GM19043 (cell line): ENCODE measurements around the gene SSH3.

Source experiments
- ATAC-seq: cut with Tn5 transposase; IDR thresholded peaks from one replicate; pipeline ENCODE4 v1.9.1; 2021; ENCODE audit warnings: low read depth; ENCODE audit not compliant: unreplicated experiment

The SSH3 gene

GRCh38 chr11:67267188-67268080 is 35.9 kb upstream of the SSH3 start:
- ATAC-seq, result no peak

DNA sequence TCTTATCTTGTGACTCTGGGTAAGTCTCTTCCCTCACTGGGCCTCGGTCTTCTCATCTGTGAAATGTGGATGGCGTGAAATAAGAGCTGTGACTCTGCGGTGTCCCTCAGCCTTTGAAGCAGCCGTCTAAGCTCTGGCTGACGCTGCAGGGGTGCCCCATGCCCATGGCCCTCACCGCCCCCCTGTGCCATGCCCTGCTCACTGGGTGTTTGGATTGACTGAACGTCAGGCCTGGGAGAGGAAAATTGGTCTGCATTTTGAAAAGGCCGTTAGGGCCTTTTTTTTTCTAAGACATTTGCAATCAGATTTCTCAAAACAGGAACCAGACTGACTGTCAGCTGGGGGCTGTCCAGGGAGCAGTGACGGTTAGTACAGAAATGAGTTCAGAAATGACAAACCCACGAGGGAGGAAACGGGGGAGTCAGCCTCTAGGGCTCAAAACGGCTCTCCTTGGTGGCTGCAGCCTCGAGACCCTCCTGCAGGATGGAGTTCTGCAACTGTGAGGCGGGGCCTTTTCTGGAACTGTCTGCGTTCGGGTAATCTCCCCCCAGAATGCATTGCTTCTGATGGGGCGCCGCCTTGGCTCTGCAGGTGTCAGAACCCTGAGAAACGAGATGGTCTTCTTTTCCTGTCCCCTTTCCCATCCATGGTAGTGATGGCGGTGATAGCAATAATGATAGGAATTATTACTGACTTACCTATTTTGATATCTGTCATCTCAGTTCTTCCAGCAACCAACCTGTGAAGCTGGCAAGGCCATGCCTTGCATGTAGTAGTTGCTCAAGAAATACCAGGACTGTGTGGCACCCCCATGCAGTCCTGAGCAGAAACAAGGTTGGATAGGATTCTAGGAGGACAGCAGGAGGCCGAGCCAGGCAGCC is 35.0 kb upstream of the SSH3 start:
- ATAC-seq, result peak; percentile 41

DNA sequence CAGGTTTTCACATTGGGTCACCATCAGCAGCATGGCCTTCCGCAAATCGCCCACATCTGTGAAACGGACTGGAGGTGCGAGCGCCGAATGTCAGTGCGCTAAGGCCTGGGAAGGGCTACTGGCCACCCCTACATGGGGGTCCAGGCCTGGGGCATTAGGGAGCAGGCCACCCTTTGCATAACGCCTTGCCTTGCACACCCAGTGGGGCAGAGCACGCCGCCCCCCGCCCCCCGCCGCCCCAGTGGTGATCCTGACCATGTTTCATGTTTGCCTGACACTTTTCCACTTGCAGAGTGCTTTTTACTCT is 34.4 kb upstream of the SSH3 start:
- no peak for ATAC-seq

- ATAC-seq, result no peak
These were observed 33.7 kb upstream of the SSH3 start for GRCh38 chr11:67269401-67270255.

- no peak for ATAC-seq
These were observed 32.8 kb upstream of the SSH3 start for GRCh38 chr11:67270256-67271204.

- no peak for ATAC-seq
These were observed 32.2 kb upstream of the SSH3 start for GRCh38 chr11:67271205-67271540.

DNA sequence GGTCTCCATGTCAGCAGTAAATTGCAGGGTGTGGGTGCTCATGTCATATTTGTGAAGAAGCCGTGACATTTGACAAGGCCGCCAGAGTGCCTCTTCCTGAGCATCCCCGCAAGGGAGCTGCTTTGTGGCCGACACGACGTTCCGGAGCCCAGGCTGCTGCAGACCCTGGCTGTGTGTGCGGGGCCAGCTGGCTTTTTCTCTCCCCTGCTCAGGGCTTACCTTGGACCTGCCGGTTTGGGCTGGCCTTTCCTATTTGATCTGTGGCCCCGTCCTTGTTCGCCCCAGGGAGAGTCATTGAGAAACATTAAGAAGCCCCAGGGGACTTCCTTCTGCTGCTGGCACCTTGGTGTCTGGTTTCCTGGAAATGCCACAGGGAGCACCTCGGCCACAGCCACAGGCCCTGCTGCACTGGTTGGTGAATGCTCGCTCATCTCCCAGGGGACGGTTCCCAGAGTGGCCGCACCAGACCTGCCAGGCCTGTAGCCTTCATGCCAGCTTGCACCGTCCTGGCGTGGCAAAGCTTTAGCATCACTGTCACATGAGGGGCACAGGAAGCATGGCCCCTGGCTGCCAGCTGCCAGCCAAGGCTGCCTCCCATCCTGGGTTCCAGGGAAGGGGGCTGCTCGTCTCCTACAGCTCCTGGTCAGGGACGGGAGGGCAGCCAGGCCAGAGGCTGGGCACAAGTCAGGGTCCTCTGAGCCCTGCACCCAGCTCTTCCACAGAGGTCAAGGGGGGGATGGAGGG is 31.6 kb upstream of the SSH3 start:
- no peak for ATAC-seq

DNA sequence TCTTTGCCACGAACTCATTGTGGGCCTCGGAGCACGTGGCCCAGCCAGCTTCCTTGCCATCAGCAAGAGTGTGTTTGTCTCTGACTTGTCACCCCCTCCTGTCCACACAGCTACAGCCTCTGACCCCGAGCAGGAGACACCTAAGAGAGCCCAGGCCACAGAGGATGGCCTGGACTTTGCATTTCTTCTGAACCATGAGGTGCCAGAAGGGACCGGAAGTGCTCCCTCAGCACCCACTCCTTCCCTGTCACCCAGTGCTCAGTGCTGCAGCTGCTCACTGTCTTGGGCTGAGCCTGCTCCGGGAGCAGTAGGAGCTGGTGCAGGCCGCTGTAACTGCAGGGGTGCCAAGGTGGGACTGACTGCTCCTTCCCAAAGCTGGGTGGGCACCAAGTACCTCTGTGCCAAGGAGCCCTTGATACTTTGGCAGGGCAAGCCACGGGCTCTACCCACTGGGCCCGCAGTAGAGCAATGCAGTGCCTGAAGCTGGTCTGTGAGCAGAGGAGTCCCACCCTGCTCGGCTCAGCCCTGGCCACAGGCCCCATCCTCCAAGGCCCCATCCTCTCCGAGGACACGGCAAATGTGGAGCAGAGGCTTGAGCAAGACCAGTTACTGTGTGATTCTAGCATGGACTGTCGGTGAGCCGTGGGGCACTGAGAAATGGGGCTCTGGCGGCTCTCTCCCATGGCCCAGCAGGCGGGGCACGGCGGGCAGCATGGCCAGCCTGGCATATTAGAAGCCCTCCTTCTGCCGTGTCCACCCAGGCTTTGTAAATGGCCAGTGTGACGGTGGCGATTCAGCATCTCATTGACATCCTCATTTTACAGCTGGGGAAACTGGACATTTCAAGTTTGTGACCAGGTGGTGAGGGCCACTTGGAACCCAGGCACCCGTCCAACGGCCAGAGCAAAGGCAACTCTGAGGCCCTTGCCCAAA is 30.7 kb upstream of the SSH3 start:
- ATAC-seq, result no peak

- ATAC-seq, result no peak
These were observed 29.9 kb upstream of the SSH3 start for GRCh38 chr11:67273260-67273990.

GRCh38 chr11:67274768-67275605 is 28.3 kb upstream of the SSH3 start:
- no peak for ATAC-seq

DNA sequence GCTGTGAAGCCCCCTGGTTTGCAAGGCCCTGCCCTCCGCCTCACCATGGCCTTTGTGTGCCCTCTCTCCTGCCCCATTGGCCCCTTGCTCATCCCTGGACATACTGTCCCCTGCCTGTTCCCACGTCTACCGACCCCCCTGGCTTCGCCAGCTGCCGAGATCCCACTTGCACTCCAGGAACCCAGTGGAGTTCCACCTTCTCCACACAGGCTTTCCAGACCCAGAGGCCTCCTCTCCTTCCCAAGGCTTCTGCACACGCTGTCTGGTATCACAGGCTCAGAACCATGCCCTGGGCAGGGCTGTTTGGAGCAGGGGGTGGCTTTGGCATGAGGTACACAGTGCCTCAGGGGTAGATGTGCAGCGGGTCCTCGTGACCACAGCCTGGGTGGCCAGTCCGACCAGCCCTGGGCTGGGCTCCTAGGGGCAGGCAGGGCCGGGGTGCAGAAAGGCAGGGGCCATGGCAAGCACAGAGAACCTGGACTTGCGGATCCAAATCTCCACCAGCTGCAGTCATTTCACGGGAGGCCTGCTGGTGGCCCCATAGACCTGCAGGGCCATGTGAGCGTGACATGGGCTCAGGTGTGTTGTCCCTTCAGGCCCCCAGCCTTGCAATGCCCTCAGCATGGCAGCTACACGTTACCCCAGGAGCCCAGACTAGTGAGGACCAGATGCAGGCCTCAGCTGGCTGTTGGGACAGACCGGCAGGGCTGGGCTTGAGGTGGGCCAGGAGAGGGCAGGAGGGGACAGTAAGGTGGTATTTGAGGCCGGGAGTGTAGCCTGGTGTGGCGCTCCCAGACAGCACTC is 27.5 kb upstream of the SSH3 start:
- no peak for ATAC-seq

- no peak for ATAC-seq
These were observed 26.5 kb upstream of the SSH3 start for GRCh38 chr11:67276781-67277230.

DNA sequence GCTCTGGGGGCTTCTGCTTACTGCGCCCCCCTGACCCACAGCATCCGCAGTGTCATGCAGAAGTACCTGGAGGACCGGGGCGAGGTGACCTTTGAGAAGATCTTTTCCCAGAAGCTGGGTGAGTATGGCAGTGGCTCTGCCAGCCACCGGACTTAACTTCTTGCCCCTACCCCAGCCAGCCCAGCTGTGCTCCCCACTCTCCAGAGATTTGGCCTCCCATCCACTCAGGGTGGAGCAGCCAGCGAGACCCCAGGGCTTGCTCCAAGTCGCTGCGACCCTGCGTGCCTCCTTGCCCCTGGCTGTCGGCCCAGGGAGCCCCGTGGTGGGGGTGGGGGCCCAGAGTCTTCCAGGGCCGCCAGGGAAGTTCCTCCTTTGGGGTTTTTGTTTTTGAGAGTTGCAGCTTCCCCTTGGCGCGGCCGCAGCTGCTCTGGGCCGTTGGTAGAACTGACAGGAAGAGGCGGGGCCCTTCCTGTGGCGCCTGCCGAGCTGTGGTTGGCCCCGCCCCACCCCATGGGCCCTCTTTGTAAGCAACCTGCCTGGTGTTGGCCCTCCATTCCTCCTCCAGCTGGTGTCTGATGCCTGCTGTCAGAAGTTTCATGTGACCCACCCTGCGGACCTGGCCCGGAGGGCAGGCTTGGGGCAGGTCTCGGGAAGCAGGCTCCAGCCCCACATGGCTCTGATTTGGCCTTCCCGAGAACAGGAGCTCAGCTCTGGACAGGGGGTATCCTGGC is 25.9 kb upstream of the SSH3 start:
- ATAC-seq, result peak; percentile 77

- ATAC-seq, result no peak
These were observed 25.0 kb upstream of the SSH3 start for GRCh38 chr11:67278135-67278938.
